Measurements from ENCODE around the gene SPOCK2. TPM values are rescaled to one million over a fixed set of nuclear protein-coding genes. Genes with fewer than 3 reads are reported as not detected.

SPOCK2 gene
- total and polyA plus RNA-seq, 2 donors (not counting 1 experiment from before 2014, with no cell fraction given): 0.02 to 0.33 TPM

DNA sequence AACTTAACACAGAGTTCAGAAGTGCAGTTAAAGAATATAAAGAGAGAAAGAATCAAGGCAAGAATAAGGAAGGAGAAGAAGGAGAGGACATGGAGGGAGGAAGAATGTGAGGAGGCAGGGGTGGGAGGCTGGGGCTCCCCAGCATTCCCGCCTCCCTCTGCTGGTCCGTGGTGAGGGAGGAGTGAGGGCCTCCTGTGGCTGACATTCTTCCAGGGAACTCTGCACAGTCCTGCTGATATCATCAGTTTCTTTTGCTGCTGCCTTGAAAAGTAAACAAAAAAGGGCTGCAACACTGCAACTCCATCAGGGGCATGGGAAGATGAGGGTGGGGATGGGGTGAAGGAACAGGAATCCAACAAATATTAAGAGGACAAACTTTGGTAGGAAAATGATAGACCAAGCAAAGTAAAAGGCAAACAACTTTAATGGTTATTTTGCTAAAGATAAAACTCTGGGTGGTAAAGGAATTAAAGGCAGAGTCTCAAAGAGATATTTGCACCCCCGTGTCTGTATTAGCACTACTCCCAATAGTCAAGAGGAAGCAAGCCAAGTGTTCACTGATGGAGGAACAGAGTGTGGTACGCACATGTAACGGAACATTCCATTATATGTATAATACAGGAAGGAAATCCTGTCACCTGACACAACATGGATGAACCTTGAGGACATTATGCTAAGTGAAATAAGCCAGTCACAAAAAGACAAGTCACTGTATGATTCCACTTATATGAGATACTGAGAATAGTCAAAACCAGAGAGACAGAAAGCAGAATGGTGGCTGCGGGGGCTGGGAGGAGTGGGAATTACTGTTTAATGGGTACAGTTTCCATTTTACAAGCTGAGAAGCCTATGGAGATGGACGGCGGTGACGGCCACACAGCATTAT is 8.0 kb upstream of the SPOCK2 start:
- no peak overlapping the region for H3K4me3 ChIP-seq (replicated peaks in 1 of 4; ENCODE audit: control extremely low read depth in 1 of 4, insufficient read depth in 1 of 4, low read depth in 3 of 4, low read length in 4 of 4)
- TF ChIP-seq EZH2 (IDR thresholded peaks at IDR 0.05; ENCODE audit: low read length, missing control alignments): no peak
- TF ChIP-seq, protein P1, sequence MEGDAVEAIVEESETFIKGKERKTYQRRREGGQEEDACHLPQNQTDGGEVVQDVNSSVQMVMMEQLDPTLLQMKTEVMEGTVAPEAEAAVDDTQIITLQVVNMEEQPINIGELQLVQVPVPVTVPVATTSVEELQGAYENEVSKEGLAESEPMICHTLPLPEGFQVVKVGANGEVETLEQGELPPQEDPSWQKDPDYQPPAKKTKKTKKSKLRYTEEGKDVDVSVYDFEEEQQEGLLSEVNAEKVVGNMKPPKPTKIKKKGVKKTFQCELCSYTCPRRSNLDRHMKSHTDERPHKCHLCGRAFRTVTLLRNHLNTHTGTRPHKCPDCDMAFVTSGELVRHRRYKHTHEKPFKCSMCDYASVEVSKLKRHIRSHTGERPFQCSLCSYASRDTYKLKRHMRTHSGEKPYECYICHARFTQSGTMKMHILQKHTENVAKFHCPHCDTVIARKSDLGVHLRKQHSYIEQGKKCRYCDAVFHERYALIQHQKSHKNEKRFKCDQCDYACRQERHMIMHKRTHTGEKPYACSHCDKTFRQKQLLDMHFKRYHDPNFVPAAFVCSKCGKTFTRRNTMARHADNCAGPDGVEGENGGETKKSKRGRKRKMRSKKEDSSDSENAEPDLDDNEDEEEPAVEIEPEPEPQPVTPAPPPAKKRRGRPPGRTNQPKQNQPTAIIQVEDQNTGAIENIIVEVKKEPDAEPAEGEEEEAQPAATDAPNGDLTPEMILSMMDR (conservative IDR thresholded peaks at IDR 0.05 in 1 of 2, IDR thresholded peaks at IDR 0.05 in 1 of 2; ENCODE audit: low read depth in 1 of 2, low read length in 2 of 2): peak in 1 of 2 donors; percentile 15
- no peak overlapping the region for H3K4me2 ChIP-seq (ENCODE audit: extremely low read depth, insufficient read depth, low read length)

DNA sequence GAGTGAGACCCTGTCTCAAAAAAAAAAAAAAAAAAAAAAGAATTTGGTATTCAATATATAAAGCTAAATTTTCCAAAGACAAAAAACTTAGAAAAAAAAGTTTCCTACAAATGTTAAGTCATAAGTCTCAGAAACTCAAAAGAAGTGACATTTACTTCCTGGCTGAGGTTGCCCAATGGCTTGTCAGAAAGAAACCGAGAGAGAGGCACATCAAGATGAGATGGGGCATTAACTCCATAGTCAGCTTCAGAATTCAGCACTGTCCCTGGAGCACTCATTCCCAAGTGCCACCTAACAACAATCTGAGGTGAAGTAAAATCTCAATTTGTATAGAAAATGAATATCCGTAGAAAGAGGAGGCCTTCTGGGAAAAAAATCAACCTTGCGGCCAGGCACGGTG is 6.8 kb upstream of the SPOCK2 start:
- no peaks in the 10 kb centered on the region for H3K36me3 ChIP-seq (ENCODE audit: control insufficient read depth, insufficient read depth, low read length)
- H3K9me3 ChIP-seq (ENCODE audit: control insufficient read depth, insufficient read depth, low read depth, low read length): no peaks in the 10 kb centered on the region
- H3K4me3 ChIP-seq (replicated peaks in 1 of 4; ENCODE audit: control extremely low read depth in 1 of 4, insufficient read depth in 1 of 4, low read depth in 3 of 4, low read length in 4 of 4): no peak overlapping the region
- H3K4me1 ChIP-seq (ENCODE audit: control insufficient read depth, extremely low read depth, insufficient read depth, low read length): peaks cover 10% of the 10 kb centered on the region
- H3K27ac ChIP-seq (ENCODE audit: insufficient read depth, low read length): no peak overlapping the region
- no peaks in the 10 kb centered on the region for H3K79me2 ChIP-seq (ENCODE audit: control insufficient read depth, insufficient read depth, low read length)
- no peak for DNase-seq (ENCODE audit: low read depth in 2 of 2)
- no peak overlapping the region for H2AFZ ChIP-seq (ENCODE audit: low read length)
- no peaks in the 10 kb centered on the region for H4K20me1 ChIP-seq (ENCODE audit: control insufficient read depth, extremely low read depth, insufficient read depth, low read length)
- TF ChIP-seq EZH2 (IDR thresholded peaks at IDR 0.05; ENCODE audit: low read length, missing control alignments): no peak
- TF ChIP-seq, protein P1 (conservative IDR thresholded peaks at IDR 0.05 in 1 of 2, IDR thresholded peaks at IDR 0.05 in 1 of 2; ENCODE audit: low read depth in 1 of 2, low read length in 2 of 2): no peak
- H3K27me3 ChIP-seq (ENCODE audit: control insufficient read depth, insufficient read depth, low read length): no peaks in the 10 kb centered on the region
- H3K9ac ChIP-seq (ENCODE audit: insufficient read depth, low read length): no peak overlapping the region
- H3K4me2 ChIP-seq (ENCODE audit: extremely low read depth, insufficient read depth, low read length): no peak overlapping the region

More for the DNA sequence above, 8.0 kb upstream of the SPOCK2 start:
- DNase-seq (ENCODE audit: low read depth in 2 of 2): peak; percentile 56 to 86
- Histone ChIP-seq H4K20me1 (ENCODE audit: control insufficient read depth, extremely low read depth, insufficient read depth, low read length) (no peaks in the 10 kb centered on the region), H3K4me1 (ENCODE audit: control insufficient read depth, extremely low read depth, insufficient read depth, low read length) (peaks cover 10% of the 10 kb centered on the region), H2AFZ (ENCODE audit: low read length) (no peak overlapping the region), H3K27ac (ENCODE audit: insufficient read depth, low read length) (no peak overlapping the region), H3K27me3 (ENCODE audit: control insufficient read depth, insufficient read depth, low read length) (no peaks in the 10 kb centered on the region), H3K36me3 (ENCODE audit: control insufficient read depth, insufficient read depth, low read length) (peaks cover 1% of the 10 kb centered on the region), H3K9me3 (ENCODE audit: control insufficient read depth, insufficient read depth, low read depth, low read length) (no peaks in the 10 kb centered on the region), H3K79me2 (ENCODE audit: control insufficient read depth, insufficient read depth, low read length) (no peaks in the 10 kb centered on the region), H3K9ac (ENCODE audit: insufficient read depth, low read length) (no peak overlapping the region)

DNA sequence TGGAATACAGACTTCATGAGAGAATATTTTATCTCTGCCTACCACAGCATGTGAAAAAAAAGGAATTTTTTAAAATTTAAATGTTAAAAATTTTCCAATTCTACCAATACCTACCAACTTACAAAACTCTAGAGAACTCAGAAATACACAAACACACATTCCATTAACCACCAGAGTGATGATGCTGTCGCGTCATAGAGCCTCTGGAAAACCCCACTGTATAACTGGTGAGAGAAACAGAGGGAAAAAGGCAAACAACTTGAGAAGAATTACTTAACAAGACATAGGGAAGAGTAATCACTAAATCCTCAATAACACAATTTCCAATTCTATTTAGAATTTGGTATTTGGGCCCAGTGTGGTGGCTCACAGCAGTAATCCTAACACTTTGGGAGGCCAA is 6.2 kb upstream of the SPOCK2 start:
- Histone ChIP-seq H4K20me1 (ENCODE audit: control insufficient read depth, extremely low read depth, insufficient read depth, low read length) (no peaks in the 10 kb centered on the region), H2AFZ (ENCODE audit: low read length) (no peak overlapping the region), H3K27me3 (ENCODE audit: control insufficient read depth, insufficient read depth, low read length) (no peaks in the 10 kb centered on the region), H3K9ac (ENCODE audit: insufficient read depth, low read length) (no peak overlapping the region), H3K4me2 (ENCODE audit: extremely low read depth, insufficient read depth, low read length) (no peak overlapping the region), H3K9me3 (ENCODE audit: control insufficient read depth, insufficient read depth, low read depth, low read length) (no peaks in the 10 kb centered on the region), H3K36me3 (ENCODE audit: control insufficient read depth, insufficient read depth, low read length) (no peaks in the 10 kb centered on the region), H3K27ac (ENCODE audit: insufficient read depth, low read length) (no peak overlapping the region), H3K4me3 (replicated peaks in 1 of 4; ENCODE audit: control extremely low read depth in 1 of 4, insufficient read depth in 1 of 4, low read depth in 3 of 4, low read length in 4 of 4) (no peak overlapping the region), H3K79me2 (ENCODE audit: control insufficient read depth, insufficient read depth, low read length) (no peaks in the 10 kb centered on the region), H3K4me1 (ENCODE audit: control insufficient read depth, extremely low read depth, insufficient read depth, low read length) (peaks cover 10% of the 10 kb centered on the region)
- TF ChIP-seq, protein P1 (conservative IDR thresholded peaks at IDR 0.05 in 1 of 2, IDR thresholded peaks at IDR 0.05 in 1 of 2; ENCODE audit: low read depth in 1 of 2, low read length in 2 of 2): no peak
- no peak for TF ChIP-seq EZH2 (IDR thresholded peaks at IDR 0.05; ENCODE audit: low read length, missing control alignments)
- no peak for DNase-seq (ENCODE audit: low read depth in 2 of 2)

Measured in fibroblast of lung (primary cell).